ENCODE measurements around the gene ATXN8OS.
"Not testable (repeated sequence)": the region's sequence is repeated elsewhere in the genome, so short reads cannot be mapped to it uniquely, and the experiment has no call there.

ATXN8OS gene

DNA sequence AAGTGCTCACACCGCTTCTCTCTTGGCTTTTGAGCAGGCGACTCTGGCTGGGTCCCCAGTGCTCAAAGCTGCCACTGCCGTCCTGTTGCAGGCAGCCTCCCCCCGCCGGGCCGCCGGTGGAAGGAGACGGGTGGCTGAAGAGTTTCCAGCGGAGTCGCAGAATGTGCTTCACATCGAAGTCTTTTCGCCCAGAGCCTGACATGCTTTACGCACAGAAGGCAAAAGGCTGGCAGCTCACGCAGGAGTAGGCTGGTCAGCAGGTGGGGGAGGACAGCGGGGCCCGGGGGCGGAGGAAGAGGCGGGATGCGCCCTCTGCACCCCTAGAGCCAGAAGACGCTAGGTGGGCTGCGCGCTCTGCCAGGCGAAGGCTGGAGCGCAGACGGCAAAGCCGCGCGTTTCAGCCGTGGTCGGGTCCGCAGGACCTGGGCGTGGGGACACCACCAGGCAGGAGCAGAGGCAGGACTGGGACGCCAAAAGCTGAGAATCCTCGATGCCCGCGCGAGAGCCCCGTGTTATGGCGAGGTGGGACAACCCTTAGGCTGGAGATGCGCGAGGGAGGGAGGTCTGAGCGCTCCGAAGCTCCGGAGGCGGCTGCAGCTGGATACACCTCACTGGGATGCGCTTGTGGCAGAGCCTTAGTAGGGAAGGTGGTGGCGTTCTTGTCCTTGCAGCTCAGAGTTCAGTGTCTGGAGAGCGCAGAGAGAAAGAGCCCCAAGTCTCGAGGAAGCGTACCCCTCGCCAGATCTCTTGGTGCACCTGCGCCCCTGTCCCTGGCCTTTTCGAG, at the start of gene ATXN8OS:
Gene ATXN8OS, plus strand, starts transcription at position 329 of the 784 bp plus-strand sequence.
- DNase-seq (ENCODE audit: low read depth) = no peak

DNA sequence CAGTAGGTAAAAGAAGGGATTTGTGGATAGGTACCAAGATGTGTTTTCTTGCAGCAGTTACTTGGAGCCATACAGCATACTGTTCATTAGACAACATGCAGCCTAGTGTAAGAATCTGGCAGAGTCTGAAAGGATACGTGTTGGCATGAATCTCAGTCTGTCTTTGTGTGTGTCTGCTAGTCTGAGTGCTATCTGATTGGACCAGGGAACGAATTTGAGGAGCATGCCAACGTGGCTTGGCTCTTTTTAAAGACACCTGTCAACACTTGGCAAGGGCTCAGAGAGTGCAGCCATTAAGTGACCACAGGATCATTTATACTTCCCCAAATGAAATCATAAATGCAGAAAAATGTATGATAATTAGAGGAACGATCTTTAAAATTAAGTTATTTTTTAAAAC, 27.6 kb upstream of the ATXN8OS start:
- DNase-seq (ENCODE audit: low read depth) = no peak

DNA sequence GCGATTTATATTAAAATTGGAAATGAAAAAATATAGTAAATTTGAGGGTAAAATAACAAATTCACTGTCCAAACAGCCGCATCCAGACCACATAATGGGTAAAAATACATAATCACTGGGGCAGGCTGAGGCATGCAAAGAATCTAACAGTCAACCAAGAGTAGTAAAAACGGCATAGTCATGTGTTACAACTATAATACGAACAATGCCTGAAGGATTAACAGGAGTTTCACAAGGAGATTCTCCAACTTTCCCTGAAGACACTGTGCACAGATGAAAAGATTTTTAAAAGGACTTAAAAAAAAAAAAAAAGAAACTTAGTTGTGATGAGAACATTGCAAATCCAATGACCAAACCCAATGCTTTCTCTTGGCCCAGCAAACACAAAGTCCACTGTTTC, 20.4 kb upstream of the ATXN8OS start:
- no peak for DNase-seq (ENCODE audit: low read depth)

DNA sequence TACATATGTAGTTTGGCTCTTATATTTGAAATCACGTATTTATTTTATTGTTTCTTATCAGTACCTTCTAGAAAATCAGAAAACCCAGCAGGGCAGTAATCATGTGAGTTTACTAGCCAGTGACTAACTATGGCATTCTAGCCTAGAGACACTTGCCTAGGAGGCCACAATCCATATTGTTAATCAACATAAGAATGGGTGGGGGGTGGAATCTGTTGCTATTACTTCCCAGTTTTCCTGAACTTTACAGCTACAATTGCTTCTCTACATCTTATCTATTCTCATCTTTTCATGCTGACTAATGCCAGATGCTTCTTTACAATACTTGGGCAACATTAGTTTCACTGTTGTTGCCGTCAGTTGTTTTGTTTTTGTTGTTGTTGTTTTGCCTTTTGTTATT, 18.7 kb upstream of the ATXN8OS start:
- DNase-seq (ENCODE audit: low read depth) = no peak

DNA sequence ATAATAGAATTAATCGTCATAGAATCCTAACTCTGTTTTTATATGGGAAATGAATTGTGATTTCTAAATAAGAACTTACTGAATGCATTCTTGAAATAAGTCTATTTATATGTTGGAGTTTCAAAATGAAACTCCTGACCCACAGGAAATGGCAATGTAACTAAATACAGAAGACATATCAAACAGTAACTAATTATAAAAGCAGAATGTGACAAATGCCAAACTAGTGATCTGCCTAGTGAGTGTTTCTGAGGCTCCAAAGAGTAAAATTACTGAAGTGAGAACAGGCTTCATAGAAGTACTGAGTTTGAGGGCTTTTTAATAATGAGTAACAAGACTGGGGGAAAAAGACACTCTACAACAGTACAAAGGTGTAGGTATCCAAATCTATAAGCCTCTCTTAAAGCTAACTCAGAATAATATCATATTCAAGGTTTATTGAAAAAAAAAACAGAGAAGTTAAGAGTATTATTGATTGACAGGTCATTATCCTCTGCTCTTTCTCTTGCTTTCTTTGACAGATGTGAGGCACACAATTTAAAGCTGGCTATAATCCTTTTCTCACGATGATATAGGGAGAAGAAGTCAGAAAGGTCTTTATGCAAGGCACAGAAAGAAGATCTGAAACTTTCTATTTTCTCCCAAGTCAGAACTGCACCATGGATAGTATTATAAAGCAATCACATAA, 17.4 kb upstream of the ATXN8OS start:
- no peak for DNase-seq (ENCODE audit: low read depth)

DNA sequence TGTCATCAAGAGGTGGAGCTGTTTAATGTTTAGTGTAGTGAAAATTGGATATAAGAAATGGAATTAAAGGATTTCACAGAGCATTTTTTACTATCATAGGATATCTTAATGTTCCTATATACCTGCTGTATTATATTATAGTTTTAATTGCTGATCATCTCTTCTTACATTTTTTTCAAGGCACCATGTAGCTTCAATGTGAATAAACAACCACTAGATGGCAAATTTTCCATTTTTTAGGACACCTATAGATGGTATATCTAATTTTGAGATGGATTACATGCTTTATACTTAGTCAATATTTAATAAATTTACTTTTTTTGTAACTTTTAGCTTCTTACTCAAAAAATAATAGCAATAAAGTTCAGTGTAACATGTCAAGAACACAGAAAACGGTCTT, 9.0 kb upstream of the ATXN8OS start:
- DNase-seq (ENCODE audit: low read depth) = no peak

DNA sequence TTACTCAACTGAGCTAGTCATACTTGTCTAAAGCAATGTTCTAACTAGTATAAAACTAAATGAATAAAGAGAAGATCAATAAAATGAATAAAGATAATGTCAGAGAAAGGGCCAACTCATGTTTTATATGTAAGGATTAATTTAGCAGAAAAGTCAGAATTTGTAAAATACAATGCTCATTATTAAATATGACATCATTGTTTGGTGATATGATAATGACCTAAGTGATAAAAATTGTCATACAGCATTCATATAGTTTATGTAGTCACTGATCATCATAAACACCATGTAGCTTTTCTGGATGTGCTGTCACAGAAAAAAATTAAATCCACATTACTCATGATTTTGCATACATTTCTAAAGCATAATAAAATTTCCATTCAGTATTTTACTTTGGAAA, 3.1 kb upstream of the ATXN8OS start:
- no peak for DNase-seq (ENCODE audit: low read depth)

DNA sequence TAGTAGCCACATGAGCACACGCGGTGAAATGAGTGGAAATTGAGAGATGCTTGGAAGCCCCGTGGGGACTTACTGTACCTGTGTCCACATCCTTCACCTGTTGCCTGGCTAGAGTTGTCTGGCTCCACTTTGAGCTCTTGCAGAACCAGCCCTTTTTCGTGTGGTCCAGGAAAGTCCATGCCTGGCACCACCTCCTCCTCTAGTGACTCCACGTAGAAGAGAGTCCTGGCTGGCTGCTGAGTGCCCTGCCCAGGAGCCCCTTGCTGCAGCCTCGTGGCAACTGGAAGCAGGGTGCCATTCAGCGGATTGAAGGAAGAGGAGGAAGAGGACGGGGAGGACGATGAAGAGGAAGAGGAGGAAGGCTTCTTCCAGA, 515 bp upstream of the ATXN8OS start:
- no peak for DNase-seq (ENCODE audit: low read depth)

DNA sequence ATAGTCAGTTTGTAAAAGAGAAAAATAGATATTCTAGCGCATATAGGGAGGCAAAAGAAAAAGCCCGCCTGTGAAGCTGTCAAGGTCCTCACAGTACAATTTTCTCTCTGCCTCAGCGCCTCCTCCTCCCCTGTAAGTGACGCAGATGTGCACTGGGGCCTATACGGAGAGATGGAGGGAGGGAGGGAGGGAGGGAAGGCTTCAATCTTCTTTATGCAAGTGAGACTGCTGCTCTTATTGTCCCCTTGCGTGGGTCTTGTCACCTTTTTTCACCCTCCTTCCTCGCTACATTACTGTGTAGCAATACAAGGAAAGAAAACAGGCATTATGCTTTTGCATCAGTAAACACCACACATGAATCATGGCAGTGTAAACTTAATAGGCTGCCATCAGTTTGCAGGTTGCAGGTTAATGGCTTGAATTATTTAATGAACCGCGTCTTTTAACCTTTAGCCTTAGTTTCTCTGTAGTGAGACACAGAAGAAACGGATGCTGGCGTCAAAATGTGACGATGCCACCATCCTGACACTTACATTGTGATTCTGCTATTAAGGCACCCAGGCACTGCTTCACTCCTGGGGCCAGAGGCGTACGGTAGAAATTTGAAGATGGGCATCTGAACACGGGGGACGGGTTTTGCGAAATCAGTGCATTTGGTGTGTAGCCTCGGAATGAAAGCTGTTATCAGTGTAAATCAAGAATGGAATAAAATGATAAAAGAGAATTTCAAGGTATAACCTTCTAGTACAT, 905 bp downstream of the ATXN8OS start, which contains the start of gene KLHL1:
Gene KLHL1, minus strand, starts transcription at position 97 of the 750 bp plus-strand sequence. CDS start 753 bp downstream, outside the sequence.
- no peak for DNase-seq (ENCODE audit: low read depth)

DNA sequence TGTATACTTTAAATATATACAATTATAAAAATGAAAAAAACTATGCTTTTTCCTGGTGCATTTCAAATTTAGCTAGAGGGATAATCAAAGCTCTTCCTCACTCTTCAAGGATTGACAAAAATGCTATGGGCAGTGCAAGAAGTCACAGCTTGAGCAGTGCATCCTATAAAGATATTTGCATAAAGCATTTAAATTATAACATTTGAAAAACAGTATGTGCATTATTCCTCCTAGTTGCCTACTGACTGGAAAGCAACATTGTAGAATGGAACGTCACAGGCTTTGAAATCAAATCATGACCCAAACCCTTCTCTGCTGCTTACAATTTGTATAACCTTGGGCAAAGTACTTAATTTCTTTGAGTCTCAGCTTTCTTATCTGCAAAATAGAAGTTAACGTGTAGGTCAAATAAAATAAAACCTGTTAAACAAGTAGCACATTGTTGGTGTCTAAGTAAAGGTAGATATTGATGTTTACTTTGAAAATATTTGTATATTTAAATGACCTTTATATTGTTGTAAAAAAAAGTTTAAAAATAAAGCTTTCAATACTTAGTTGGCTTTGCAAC, 9.8 kb downstream of the ATXN8OS start:
- DNase-seq (ENCODE audit: low read depth) = no peak

DNA sequence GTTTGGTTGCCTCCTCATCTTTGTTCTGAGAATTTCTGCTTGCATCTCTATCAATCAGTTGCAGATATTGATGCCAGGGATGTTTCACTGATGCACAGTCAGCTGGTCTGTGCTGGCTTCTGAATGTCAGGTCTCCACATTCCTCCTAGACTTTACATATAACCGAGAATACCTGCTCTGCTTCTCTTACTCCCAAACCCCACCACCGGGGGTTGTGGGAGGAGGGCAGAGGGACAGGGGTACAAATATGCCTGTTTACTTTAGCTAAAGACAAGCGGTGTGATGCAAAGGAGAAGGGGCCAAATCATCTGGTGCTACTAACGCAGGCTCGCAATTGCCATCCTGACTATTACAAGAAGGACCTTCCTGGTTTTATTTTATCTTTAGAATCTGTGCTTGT, 18.1 kb downstream of the ATXN8OS start:
- no peak for DNase-seq (ENCODE audit: low read depth)

DNA sequence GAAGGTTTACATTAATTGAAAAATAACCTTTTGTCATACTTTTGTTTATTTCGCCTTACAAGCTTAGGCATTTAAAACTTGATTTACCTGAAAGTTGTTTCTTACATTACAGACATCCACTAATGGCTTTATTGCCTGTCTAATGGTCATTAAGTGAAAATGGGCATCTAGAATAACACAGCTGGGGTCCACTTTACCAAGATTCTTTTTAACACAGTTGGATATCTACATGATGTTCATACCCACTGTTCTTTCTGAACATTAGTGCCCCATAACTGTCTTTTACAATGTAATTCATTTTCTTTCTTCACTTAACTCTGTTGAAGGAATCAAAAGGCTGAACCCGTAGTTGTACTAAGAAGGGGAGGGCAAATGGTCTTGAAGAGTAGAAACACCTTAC, 20.5 kb downstream of the ATXN8OS start:
- DNase-seq (ENCODE audit: low read depth) = no peak

DNA sequence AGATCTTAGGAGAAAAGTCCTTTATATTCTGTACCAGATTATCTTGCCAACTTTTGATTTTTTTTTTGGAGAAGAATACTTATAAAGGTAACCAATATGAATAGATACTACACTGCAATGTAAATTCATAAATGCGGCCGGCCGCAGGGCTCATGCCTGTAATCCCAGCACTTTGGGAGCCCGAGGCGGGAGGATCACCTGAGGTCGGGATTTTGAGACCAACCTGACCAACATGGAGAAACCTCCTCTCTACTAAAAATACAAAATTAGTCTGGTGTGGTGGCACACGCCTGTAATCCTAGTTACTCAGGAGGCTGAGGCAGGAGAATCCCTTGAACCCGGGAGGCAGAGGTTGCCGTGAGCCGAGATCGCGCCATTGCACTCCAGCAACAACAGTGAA, 35.0 kb downstream of the ATXN8OS start:
- DNase-seq (ENCODE audit: low read depth) = not testable (repeated sequence)

DNA sequence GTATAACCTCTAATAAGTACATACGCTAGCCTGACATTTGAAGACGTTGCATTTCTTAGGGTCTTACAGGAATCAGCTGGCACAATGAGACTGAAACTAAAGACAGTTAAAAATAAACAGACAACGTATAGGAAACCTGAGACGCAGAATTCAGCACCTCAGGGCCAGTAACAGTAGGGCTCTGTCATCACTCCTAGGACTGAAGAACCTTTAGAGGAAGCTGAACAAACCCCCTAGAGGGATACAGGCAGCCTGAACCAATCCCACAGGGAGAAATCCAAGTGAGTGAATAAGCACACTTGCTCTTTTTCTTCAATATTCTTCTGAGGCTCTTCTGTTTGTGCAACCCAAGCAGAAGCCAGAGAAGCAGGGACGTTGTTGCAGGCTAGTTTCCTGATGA, 54.5 kb downstream of the ATXN8OS start:
- DNase-seq (ENCODE audit: low read depth) = no peak

DNA sequence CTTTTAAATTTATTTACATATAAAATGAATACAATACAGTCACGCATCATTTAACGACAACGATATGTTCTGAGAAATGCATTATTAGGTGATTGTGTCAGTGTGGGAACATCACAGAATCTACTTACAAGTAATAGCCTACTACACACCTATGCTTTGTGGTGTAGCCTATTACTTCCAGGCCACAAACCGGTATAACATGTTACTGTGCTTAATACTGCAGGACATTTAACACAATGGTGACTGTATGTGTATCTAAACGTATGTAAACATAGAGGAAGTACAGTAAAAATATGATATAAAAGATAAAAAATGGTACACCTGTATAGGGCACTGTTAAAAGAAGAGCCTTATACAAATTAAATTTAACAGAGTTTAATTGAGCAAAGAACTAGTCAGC, 63.1 kb downstream of the ATXN8OS start:
- no peak for DNase-seq (ENCODE audit: low read depth)

DNA sequence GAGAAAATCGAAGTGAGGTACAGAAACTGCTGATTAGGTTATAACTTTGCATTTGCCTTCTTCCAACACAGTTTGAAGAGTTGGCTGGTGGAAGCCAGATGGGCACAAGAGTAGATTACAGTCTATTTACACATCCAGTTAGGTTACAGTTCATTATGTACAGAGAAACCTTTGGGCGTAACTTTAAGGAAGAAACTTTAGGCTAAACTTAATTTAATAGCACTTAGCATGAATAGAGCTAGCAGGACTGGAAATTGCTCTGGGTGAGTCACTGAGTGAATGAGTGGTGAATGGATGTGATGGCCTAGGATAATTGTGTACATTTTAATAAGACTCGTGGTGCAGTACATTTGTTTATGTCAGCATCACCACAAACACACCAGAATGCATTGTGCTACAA, 63.5 kb downstream of the ATXN8OS start:
- no peak for DNase-seq (ENCODE audit: low read depth)

DNA sequence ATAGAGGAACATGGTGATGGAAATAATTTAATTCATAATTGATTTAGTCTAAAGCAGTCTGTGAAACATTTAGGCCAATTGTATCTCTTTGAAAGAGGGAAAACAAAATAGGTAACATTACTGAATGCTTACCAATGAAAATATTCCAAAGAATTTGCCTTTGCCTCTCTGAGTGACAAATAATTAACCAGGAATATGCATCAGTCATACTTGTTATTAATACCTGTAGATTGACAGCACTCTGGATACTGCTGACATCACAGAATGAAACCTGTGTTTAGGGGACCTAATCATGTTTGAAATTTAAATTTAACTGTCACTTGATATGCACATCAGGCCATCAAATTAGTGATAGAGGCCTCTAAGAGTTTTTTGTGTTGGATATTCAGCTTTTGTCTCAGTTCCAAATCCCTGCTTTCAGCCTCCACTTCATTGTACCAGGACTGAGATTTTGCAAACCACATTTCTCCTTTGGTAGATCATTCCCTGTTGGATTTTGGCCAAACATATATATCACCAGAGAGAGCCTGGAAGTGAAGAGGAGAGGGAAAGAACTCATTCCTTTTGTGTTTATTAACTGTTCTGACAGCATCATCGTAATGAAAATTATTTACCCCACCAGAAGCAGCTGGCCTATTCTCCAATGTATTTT, 65.4 kb downstream of the ATXN8OS start:
- DNase-seq (ENCODE audit: low read depth) = no peak

DNA sequence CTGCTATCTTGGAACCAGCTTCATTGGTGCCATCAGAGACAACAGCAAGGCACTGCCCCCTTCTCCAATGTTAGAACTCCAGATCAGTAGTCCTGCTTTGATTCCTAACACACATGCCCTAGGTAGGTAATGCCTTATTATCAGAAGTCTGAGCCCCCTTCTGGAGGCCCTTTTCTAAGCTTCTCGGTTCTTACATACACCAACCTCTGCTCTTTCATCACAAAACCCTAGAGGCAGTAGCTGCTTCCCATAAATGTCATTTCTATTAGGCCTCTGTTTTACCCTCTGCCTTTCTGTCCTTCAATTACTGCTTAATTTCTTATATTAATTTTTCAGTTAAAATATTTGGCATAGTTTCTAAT, 66.0 kb downstream of the ATXN8OS start:
- no peak for DNase-seq (ENCODE audit: low read depth)

DNA sequence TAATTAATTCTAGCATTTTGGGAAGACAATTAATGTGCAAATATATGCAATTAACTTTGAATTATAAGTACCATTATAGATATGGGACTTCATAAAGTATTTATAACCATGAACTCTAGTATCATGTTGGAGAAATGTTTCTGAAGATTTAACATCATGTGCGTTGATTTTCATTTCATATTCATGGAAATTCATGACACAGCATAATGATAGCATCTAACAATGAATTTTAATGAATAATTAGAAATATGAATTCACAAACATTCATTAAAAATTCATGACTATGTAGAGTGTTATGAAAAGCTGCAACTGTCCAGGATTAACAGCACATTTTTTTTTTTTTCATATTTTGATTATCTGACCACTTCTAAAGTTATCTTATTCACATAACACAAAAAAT, 70.7 kb downstream of the ATXN8OS start:
- no peak for DNase-seq (ENCODE audit: low read depth)
